Tibial nerve (tissue), 3 donors: Measurements from ENCODE around the gene PRIM1.

Experiments
- CTCF ChIP-seq, 5 experiments: fragments of 200-600 bp in 3 of 5; fragments of 450-650 bp in 2 of 5; sonication (generic) in 3 of 5; IDR thresholded peaks; one replicate each; pipeline ENCODE4 v1.5.1; 2016 to 2019; ENCODE audit warnings: antibody characterized with exemption in 5 of 5, mild to moderate bottlenecking in 3 of 5, moderate library complexity in 2 of 5
- POLR2A ChIP-seq, 2 donors: fragments of 450-650 bp; IDR thresholded peaks; one replicate each; pipeline ENCODE4 v1.6.1; 2017; ENCODE audit warnings: antibody characterized with exemption in 2 of 2, mild to moderate bottlenecking in 2 of 2, moderate library complexity in 2 of 2

- TF ChIP-seq POLR2A (IDR thresholded peaks at IDR 0.05) (no peak), CTCF (IDR thresholded peaks at IDR 0.05) (no peak)
These were observed 8.3 kb upstream of the PRIM1 start for GRCh38 chr12:56760460-56760859.
